Superior temporal gyrus (tissue), 1 donor: ENCODE data around the gene C3orf22.
A peak's percentile ranks its signal among the peaks of the same experiment; 100 is the strongest.
"Not testable (repeated sequence)": the region's sequence is repeated elsewhere in the genome, so short reads cannot be mapped to it uniquely, and the experiment has no call there.

Experiments used
- DNase-seq: peaks from one replicate; pipeline ENCODE4 v3.0.0-alpha.2; 2016; ENCODE audit errors: extremely low spot score

Gene C3orf22, protein sequence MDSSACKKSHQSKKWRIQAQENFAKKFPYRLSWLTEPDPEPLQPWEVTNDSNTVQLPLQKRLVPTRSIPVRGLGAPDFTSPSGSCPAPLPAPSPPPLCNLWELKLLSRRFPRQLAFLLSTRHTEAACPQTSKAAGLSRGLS

DNA sequence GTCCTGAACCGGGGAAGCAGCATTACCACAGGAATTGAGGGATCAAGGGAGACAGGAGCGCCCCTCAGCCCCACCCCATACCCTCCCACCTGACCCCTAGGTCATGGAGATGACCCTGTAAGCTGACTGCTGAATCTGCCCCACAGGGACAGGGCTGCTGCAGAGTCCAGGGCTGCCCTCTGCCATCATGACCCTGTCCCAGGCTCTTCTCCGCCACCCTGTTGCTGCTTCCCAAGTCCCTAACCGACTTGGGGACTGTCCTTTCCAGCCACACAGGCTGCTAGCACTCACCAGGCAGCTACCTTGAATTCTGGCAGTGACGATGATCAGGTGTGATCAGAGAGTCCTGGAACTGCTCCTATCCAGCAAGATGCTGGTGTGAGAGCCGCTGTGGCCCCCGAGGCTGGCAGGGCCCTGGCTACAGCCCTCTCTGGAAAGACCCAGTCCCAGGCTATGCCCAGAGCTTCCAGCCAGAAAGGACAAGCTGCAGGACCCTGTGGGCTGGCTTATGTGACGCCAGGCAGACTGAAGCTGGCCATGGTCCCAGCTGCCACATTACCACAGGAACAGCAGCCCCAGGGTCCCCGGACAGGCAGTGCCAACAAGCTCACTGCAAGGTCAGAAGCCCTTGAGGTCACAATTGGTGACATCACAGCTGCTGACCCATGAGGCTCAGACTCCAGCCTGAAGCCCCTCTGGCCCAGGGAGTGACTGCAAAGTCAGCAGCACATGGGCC is at the start of gene C3orf22:
C3orf22 (minus strand) TSS at position 597 of the 736 bp plus-strand sequence. CDS start 5,542 bp downstream, outside the sequence.
- DNase-seq, result no peak

GRCh38 chr3:126607214-126607908 is 48.6 kb upstream of the C3orf22 start:
- DNase-seq, result peak; percentile 57

DNA sequence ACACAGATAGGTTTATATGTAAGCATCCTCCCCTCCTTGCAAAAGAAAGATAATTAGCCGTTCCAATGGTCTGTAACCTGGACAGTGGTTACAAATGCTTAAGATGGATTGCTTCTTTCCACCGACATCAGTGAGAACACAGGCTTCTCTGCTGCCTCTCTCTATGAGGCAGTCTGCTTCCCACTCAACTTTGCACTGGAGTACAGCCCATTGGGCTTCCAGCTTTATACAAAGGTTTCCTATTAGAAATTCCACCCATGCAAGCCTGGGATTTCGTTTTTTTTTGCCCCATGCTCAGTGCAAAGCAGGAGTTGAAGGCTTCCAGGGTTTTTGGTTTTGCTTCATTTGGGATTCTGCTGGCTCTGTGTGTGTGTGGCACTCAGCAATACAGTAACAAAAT is 47.3 kb upstream of the C3orf22 start:
- peak; percentile 51 for DNase-seq

DNA sequence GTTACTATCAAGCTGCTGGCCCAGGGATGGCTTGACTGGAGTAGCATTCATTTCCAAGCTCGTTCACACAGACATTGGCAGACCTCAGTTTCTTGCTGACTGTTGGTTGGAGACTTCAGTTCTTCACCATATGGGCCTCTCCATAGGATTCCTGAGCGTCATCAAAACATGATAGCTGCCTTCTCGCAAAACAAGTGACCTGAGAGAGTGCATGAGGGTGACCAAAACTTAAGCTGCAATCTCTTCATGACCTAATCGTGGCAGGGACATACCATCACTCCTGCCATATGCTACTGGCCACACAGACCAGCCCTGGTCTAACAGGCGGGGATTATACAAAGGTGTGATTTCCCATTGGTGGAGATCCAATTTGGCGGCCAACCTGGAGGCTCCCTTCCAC is 46.0 kb upstream of the C3orf22 start:
- DNase-seq, result no peak

DNA sequence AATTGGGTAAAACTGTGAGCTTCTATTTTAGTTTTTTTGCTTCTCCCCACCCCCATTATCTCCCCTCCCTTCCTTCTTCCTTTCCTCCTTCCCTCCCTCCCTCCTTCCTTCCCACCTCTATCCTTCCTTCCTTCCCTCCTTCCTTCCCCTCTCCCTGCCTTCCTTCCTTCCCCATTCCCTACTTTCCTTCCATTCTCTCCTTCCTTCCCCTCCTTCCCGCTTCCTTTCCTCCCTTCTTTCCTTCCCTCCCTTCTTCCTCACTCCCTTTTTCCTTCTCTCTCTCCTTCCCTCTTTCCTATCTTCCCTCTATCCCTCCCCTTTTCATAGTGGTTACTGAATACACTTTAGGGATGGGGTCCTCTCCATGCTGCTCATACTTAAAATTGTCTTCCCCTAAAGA is 40.4 kb upstream of the C3orf22 start:
- DNase-seq, result no peak

DNA sequence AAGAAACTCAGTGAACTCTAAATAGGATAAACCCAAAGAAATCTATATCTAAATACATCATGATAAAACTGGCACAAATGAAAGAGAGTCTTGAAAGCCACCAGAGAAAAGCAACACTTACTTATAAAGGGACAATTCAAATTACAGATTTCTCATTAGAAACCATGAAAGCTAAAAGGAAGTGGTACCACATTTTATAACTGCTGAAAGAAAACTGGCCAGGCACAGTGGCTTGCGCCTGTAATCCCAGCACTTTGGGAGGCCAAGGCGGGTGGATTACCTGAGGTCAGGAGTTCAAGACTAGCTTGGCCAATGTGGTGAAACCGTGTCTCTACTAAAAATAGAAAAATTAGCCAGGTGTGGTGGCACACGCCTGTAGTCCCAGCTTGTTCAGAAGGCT is 36.7 kb upstream of the C3orf22 start:
- not testable (repeated sequence) for DNase-seq

- not testable (repeated sequence) for DNase-seq
Observed at GRCh38 chr3:126591515-126591914, 32.8 kb upstream of the C3orf22 start.

- no peak for DNase-seq
Observed at GRCh38 chr3:126582311-126582710, 23.6 kb upstream of the C3orf22 start.

DNA sequence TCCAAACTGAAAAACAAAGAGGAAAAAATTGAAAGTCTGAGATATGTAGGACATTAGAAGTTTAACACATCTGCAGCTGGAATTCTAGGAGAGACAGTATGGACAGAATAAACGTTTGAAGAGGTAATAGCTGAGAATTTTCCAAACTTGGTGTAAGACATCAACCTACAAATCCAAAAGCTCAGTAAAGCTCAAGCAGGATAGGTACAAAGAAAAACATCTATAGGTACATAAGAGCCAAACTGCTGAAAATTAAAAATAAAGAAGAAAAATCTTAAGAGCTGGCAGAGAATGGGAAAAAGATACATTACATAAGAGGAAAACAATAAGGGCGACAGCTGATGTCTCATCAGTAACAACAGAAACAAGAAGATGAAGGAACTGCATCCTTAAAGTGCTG is 22.8 kb upstream of the C3orf22 start:
- no peak for DNase-seq

GRCh38 chr3:126580746-126581145 is 22.0 kb upstream of the C3orf22 start:
- DNase-seq, result no peak

- no peak for DNase-seq
Observed at GRCh38 chr3:126578702-126579101, 20.0 kb upstream of the C3orf22 start.

DNA sequence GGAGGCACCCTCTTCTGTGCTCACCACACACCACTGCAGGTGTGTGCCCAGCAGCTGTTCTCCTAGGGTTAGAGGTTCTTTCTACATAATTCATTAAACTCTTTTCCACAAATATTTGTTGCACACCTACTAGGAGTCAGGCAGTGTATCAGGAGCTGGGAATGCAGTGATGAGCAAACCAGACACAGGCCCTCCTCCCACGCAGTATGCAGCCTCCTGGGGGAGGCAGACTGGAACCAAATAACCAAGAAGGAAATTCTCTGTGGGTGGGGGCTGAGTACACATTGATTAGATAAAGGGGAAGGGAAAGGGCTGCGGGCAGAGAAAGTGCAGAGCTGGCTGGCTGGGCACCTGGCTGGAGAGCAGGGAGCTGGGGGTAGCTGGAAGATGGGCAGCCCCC is 18.5 kb upstream of the C3orf22 start:
- no peak for DNase-seq

- no peak for DNase-seq
Observed at GRCh38 chr3:126573492-126574117, 14.9 kb upstream of the C3orf22 start.

DNA sequence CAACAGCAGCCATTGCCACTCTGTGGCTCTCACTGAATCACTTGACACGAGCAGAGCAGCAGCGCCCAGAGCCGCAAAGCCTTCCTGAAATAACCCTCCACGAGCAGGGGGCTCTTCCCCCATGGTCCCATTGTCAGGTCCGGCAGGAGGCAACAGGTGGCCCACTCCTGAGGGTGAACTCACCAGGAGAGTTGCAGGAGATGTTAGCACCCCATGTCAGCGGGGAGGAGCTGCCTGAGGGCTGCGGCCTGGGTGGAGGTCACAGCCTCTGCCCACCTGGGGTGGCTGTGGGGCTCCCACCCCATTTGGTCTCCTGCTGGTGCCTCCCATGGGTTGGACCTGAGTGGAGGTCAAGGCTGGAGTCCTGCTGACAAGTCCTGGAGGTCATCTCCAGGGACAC is 12.3 kb upstream of the C3orf22 start:
- DNase-seq, result no peak

DNA sequence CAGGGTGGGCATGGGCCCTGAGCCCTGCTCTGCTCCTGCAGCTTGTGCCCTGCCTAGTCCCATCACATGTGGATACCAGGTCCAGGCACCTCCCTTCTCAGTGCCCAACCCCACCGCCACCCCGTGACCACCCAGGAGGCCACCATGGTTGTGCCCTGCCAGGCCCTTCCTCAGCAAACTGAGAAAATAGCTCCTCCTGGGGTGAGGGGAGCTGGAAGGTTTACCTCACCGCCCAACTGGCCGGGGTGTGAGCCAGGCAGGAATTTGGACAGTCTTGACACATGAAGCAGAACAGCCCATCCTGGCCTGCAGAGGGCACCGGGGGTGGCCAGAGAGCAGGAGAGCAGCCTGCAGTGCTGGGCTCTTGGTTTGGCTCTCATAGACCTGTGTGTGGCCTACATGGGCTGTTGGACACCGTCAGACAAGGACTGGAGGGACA is 11.4 kb upstream of the C3orf22 start:
- no peak for DNase-seq

GRCh38 chr3:126569390-126569975 is 10.8 kb upstream of the C3orf22 start:
- no peak for DNase-seq

GRCh38 chr3:126568776-126569342 is 10.1 kb upstream of the C3orf22 start:
- DNase-seq, result no peak

DNA sequence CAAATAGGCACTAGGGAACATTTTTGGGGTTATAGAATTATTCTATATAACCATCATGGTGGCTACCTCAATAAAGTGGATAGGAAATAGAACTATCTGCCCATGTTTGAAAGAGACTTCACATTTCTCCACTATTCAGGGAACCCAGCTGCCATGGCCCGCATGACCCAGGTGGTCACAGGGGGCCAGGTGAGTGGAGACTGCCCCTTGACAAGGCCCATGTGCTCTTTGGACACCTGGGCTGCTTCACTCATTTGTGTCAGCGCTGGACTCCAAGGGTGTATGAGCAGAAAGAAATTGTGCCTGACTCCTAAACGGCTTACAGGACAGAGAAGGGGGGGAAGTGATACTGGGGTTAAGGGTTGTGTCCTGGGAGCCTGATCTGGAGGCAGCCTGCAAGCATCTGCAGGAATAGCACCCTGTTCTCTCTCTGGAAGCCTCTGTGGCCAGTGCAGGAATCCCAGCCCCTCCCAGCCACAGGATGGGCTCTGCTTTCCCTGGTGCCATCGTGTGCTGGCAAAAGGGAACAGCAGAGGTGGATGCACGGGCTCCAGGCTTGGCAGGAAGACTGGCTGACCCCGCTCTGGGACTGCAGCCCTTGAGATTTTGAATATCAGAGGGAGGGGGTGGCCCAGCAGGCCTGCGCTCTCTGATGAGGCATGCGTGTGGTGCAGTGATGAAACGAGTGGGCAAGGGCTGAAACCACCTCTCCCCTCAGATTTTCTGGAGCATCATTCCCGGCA is 9.1 kb upstream of the C3orf22 start:
- no peak for DNase-seq

GRCh38 chr3:126562737-126563276 is 4.1 kb upstream of the C3orf22 start:
- DNase-seq, result no peak

GRCh38 chr3:126557761-126558160 is 971 bp downstream of the C3orf22 start:
- no peak for DNase-seq

DNA sequence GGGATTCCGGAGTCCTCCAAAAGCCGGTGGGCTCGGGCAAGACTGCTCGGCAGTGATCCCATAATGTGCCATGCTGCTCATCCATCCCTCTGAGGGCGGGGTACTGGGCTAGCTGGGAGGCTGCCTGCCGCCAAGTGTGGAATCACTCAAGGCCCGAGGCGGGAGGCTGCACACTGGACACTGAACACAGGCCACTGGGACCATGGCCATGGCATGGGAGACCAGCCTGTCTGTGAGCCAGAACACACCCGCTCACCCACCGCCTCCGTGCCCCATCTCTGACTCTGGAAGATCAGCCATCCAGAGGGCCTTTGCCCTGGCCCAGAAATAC is 1.4 kb downstream of the C3orf22 start:
- no peak for DNase-seq
